Measurements from ENCODE around the gene PCBP1.
"Not testable (repeated sequence)": the region's sequence is repeated elsewhere in the genome, so short reads cannot be mapped to it uniquely, and the experiment has no call there.

Gene PCBP1

DNA sequence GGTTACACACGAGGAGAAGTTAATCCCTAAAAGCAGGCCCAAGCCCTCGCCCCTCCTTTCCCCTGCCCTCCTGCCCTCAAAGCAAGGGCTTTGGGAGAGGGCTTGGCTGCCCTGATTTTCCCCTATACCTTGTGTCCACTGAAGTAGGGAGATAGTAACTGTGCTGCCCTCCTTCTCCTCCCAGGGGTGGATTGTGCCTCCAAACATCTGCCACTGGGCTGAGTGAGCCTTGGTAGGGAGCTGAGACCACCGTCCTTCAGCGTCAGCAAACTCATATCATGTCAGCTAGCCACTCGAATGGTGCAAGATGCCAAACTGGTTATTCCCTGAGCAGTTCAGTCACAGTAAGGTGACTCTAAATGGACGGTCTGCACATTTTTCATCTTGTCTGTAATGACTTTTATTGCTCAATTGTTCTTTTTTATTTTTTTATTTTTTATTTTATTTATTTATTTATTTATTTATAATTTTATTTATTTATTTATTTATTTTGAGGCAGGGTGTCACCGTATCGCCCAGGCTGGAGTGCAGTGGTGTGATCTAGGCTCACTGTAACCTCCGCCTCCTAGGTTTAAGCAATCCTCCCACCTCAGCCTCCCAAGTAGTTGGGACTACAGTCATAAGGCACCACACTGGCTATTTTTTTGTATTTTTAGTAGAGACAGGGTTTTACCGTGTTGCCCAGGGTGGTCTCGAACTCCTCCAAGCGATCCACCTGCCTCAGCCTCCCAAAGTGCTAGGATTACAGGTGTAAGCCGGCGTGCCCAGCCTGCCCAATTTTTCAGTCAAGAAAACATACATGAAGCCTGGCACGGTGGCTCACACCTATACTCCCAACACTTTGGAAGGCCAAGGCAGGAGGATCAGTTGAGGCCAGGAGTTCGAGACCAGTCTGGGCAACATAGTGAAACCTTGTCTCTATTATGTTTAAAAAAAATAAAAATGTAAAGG lies 8.7 kb downstream of the PCBP1 start:
- no peak for DNase-seq (ENCODE audit: extremely low read depth in 1 of 2, low read depth in 1 of 2)

DNA sequence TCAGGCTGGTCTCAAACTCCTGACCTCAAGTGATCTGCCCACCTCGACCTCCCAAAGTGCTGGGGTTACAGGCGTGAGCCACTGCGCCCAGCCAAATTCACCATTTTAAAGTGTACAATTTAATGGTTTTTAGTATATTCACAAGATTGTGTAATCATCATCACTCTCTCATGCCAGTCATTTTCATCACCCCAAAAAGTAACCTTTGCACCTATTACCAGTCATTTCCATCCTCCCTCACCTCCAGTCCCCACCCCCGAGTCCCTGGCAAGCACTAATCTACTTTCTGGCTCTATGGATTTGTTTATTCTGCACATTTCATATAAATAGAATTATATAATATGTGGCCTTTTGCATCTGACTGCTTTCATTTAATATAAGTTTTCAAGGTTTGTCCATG lies 10.8 kb downstream of the PCBP1 start:
- DNase-seq (ENCODE audit: extremely low read depth in 1 of 2, low read depth in 1 of 2): no peak

DNA sequence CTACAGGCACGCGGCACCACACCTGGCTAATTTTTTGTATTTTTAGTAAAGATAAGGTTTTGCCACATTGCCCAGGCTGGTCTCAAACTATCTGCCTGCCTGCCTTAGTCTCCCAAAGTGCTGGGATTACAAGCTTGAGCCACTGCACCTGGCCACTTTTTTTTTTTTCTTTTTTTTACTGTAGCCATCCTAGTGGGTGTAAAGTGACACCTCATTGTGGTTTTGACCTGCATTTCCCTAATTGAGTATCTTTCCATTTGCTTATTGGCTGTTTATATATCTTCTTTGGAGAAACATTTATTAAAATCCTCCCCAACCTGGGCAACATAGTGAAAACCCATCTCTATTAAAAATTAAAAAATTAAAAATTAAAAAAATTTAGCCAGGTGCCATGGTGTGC lies 12.0 kb downstream of the PCBP1 start:
- DNase-seq (ENCODE audit: extremely low read depth in 1 of 2, low read depth in 1 of 2): no peak

DNA sequence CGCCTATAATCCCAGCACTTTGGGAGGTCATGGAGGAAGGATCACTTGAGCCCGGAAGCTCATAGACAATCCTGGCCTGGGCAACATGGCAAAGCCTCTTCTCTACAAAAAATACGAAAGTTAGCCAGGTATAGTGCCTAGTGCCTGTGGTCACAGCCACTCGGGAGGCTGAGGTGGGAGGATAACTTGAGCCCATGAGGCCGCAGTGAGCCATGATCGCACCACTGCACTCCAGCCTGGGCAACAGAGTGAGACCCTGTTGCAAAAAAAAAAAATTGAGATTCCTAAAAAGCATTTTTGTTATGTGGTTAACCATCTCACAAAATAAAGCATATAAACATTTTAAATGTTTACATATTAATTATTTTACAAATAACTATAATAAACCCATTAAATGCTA lies 13.9 kb downstream of the PCBP1 start:
- DNase-seq (ENCODE audit: extremely low read depth in 1 of 2, low read depth in 1 of 2): no peak

DNA sequence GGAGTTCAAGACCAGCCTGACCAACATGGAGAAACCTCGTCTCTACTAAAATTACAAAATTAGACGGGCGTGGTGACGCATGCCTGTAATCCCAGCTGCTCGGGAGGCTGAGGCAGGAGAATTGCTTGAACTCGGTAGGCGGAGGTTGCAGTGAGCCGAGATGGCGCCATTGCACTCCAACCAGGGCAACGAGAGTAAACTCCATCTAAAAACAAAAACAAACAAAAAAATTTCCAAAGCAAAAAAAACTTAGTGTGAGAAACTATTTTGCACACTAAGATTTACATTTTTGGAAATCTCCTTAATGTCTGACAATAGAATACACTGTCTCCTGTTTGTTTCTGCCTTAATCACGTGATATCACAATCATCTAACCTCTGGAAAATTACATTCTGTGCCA lies 14.4 kb downstream of the PCBP1 start:
- not testable (repeated sequence) for DNase-seq (ENCODE audit: extremely low read depth in 1 of 2, low read depth in 1 of 2)

DNA sequence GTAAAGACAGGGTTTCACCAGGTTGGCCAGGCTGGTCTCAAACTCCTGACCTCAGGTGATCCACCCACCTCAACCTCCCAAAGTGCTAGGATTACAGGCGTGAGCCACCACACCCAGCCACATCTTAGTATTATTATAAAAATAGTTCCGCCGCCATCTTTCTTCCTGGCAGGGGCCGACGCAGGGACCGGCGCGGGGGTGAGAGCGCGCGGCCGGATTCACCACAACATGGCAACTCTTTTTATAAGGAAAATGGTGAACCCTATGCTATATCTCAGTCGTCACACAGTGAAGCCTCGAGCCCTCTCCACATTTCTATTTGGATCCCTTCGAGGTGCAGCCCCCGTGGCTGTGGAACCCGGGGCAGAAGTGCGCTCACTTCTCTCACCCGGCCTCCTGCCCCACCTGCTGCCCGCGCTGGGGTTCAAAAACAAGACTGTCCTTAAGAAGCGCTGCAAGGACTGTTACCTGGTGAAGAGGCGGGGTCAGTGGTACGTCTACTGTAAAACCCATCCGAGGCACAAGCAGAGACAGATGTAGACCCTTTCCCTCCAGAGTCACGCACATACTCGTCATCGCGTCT lies 15.1 kb downstream of the PCBP1 start:
- DNase-seq (ENCODE audit: extremely low read depth in 1 of 2, low read depth in 1 of 2): not testable (repeated sequence)

DNA sequence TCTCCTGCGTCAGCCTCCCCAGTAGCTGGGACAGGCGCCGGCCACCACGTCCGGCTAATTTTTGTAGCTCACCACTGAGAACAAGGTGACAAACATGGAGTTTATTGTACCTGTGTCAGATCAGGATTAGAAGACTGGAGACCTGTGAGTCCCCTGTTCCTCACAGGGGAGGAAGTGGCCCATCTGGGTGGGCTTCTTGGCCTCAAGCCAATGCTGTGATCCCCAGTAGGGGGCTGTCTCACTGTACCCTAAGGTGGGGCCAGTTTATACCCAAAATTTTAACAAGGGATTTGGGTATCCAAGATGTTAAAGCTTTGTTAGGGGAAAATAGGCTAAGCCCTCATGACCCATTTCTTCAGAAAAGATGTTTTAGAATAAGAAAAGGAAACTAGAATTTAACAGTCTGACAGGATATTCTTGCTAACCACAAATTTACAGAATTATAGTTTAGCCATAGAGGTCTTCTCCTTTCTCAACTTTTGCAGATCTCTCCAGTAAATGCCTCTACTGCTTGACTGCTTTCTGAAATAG lies 16.3 kb downstream of the PCBP1 start:
- DNase-seq (ENCODE audit: extremely low read depth in 1 of 2, low read depth in 1 of 2): no peak

DNA sequence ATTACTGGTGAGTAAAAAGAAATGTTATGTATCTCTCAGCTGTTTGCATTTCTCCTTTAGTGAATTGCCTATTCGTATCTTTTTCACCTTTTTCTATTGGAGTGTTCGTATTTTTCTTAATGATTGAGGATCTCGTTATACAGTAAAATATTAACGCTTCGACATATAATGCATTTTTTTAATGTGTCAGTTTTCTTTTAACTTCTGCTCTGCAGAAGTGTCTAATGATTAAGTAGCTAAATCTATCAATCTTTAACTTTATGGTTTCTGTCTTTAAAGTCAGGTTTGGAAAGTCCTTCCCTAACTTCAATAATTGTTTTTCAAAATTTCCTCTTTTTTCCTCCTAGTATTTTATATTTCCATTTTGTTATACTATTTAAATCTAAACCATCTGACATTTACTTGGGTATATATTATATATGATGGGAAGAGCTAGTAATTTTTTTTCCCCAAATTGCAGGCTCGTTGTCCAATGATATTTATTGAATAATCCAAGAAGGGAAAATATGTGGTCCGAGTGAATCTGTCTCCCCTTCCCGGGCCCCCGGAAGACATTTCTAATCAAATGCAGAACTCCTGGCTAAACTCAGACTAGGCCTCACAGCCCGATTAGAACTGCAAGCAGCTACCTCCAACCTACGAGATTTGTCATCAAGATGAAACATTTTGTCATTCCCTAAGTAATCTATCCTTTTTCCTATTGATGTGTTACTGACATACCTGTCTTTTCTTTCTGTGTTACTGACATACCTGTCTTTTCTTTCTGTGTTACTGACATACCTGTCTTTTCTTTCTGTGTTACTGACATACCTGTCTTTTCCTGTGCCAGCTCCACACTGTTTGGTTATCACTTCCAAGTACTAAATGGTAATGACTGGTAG lies 17.2 kb downstream of the PCBP1 start:
- DNase-seq (ENCODE audit: extremely low read depth in 1 of 2, low read depth in 1 of 2): no peak

DNA sequence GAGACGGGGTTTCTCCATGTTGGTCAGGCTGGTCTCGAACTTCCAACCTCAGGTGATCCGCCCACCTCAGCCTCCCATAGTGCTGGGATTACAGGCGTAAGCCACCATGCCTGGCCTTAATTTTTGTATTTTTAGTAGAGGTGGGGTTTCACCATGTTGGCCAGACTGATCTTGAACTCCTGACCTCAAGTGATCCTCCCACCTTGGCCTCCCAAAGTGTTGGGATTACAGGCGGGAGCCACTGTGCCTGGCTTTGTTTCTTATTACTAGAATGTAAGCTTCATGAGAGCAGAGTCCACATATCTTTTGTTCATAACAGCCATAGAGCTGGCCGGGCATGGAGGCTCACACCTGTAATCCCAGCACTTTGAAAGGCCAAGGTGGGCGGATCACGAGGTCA lies 18.9 kb downstream of the PCBP1 start:
- DNase-seq (ENCODE audit: extremely low read depth in 1 of 2, low read depth in 1 of 2): not testable (repeated sequence)

DNA sequence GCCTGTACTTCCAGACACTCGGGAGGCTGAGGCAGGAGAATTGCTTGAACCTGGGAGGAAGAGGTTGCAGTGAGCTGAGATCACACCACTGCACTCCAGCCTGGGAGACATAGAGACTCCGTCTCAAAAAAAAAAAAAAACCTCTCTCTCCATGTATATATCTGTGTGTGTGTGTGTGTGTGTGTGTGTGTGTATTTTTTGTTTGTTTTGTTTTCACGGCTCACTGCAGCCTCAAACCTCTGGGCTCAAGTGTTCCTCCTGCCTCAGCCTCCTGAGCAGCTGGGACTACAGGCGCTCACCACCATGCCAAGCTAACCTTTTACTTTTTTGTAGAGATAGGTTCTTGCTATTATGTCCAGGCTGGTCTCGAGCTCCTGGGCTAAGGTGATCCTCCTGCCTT lies 23.1 kb downstream of the PCBP1 start:
- not testable (repeated sequence) for DNase-seq (ENCODE audit: extremely low read depth in 1 of 2, low read depth in 1 of 2)

DNA sequence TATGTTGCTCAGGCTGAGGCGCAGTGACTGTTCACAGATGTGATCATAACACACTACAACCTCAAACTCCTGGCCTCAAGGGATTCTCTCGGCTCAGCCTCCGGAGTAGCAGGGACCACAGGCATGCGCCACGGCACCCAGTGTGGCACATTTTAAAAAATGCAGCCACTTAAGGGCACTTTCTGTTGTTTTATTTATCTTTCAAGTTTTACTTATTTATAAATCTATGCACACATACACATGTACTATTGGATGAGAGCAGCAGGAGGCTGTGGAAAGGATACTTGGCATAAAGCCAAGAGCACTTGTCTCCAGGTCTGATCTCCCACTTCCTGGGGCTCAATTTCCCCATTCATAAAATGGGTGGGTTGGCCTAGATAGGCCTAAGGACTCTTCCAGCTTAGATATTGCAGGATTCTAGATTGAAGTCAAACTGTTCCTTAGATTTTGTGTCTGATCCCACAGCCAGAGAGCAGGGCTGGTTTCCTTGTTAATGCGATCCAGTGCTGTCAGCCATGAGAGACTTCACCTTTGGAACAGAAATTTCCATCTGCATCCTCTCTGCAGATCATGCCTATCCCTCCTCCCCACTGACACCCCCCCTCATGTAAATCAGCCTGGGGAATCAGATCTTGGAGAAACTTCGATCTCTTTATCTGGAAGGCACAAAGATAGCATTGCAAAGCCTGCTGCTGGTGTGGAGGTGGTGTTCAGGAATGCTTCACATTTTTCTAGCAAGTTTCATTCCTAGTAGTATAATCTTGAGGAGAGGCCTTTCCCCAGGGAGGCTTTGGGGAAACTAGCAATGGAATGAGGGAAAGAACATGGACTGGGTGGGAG lies 24.7 kb downstream of the PCBP1 start:
- DNase-seq (ENCODE audit: extremely low read depth in 1 of 2, low read depth in 1 of 2): no peak

DNA sequence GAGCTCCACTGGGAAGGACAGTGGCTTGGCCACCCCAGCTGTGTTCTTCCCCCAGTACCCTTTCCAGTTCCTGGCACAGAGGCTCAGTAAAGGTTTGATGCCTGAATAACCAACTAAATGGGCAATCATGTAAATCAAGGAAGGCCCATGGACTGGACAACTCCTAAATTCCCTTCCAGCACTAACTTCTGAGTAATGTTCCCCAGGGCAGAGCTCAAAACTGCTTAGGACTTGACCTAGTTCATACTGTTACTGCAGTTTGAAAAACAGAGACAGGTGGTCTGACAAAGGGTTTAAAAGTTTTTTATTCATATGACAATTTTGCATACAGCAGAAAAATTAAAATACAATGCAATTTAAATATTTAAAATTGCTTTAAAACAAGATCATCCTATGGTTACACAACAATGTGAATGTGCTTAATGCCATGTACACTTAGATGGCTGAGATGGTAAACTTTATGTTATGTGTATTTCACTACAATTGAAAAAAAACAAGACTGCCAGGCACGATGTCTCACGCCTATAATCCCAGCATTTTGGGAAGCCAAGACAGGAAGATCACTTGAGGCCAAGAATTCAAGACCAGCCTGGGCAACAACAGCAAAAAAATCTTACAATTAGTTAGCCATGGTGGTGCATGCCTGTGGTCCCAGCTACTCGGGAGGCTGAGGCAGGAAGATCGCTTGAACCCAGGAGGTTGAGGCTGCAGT lies 26.2 kb downstream of the PCBP1 start:
- DNase-seq (ENCODE audit: extremely low read depth in 1 of 2, low read depth in 1 of 2): no peak

DNA sequence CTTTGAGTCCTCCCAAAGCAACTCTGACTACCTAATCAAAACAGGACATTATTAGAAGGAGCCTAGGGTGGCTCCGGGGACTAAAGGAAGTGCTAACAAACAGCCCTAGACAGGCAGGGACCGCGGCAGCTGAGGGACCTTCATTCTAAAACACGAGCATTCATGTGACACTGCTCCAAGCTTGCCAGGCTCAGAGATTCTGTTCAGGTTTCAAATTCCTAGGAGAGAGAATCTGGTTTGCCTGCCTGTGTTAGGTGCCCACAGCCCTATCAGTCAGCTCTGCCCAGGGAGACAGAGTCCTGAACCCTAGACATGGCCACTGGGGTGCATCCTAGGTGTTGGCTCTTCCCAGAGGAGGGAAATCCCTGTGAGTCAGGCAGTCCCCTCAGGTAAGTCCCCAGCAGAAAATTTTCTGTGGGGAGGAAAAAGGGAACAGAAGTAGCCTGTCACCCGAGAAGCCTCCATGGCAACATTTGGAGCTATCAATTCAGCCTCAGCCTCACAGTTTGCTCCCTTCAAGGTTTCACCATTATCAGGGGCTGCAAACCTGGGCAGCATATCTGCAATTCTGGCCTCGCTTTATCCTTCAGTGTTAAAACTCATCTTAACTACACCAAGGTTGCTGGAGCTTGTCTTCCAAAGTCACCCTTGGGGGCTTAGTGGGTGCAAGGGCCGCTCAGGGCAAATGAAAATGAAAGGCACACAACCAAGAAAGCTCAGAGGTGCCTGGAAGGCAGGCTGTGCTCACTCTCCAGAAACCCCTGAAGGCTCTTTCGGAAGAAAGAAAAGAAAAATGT lies 28.6 kb downstream of the PCBP1 start:
- DNase-seq (ENCODE audit: extremely low read depth in 1 of 2, low read depth in 1 of 2): no peak

DNA sequence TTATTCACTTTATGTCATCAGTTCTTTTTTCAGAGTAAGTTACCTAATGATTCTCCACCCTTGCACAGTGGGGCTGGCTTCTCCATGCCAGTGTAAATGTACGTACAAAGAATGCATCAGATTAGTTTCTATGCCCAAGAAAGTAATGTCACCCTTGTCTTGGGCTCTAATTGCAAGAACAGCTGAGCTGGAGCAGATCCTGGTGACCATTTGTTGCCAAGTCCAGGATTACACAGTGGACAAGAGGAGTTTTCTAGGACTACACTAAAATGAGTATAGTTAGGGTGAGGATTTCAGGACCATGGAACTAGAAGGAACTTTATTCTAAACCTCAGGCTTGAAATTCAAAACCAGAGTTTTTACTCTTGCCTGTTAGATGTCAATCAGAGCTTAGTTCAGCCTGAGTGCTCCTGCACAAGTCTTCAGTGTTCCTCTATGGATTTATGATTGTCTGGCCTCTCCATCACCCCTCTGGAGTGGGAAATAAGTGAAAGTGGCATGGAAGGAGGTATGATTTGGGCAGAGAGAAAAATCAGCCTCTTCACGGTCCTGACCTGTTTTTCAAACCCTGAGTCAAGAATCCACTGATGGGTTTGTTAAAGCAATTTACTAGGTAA lies 29.8 kb downstream of the PCBP1 start:
- no peak for DNase-seq (ENCODE audit: extremely low read depth in 1 of 2, low read depth in 1 of 2)

DNA sequence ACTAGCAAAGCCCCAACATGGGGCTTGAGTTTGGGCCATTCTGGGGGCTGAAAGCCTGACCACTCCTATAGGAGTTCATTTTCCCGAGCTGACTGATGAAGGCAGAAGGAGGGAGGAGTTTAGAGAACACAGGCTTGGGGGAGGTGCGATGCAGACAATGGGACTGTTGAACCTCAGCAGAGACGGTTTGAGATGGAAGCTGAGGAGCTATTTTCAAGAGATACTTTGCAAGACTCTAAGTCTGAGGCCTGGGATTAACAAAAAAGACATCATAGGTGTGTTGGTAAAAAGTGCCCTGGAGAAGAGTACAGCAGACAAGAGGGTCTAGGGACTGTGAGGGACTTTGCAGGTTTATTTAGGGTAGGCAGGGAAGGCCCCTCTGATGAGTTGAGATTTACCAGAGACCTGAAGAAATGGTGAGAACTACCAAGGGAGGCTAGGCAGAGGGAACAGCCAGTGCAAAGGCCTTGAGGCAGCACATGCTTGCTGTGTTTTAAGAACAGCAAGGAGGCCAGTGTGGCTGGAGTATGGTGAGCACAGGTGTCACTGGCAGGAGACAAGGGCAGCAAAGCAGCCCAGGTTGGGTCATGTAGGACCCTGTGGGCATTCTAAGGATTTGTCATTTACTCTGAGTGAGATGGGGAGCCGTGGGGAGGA lies 31.6 kb downstream of the PCBP1 start:
- no peak for DNase-seq (ENCODE audit: extremely low read depth in 1 of 2, low read depth in 1 of 2)

DNA sequence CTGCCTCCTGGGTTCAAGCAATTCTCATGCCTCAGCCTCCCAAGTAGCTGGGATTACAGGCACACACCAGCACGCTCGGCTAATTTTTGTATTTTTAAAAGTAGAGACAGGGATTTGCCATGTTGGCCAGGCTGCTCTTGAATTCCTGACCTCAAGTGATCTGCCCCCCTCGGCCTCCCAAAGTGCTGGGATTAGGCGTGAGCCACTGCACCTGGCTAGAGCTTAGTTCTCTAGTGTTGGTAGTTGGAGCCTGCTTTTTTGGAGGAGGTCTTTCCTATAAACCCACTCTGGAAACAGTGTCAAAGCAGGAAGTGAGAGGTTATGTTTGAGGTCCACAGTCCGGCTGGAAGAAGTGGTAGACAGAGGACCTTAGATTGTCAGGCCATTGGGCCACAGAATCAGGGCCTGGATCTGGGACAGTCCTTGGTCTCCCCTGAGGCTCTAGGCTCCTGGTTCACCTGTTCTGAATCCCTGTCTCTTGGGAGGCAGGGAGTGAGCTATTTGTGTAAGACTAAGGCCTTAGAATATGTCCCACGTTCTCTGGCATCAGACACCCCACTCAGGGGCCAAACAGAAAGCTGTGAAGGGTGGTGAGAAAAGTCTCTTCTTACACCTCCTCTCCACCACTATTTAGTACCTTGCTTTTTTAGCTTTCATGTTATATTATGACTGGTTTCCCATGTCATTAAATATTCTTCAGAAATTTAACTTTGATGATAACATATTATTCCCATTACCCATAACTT lies 34.5 kb downstream of the PCBP1 start:
- DNase-seq (ENCODE audit: extremely low read depth in 1 of 2, low read depth in 1 of 2): no peak

DNA sequence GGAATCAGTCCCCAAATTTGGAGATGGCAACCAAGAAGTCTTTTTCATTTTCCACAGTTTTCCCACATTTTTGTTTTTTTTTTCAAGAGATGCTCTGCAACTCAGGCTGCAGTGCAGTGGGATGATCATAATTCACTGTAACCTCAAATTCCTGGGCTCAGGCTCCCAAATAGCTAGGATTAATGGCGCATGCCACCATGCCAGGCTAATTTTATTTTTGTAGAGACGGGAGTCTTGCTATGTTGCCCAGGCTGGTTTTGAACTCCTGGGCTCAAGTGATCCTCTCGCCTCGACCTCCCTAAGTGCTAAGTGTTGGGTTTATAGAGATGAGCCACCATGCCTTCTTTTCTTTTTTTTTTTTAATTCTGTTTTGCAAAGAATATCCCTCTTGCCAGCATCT lies 35.2 kb downstream of the PCBP1 start:
- no peak for DNase-seq (ENCODE audit: extremely low read depth in 1 of 2, low read depth in 1 of 2)

Data from activated CD8-positive, alpha-beta memory T cell treated with anti-CD3 and anti-CD28 coated beads for 1 hour (primary cell).